Fibroblast of pulmonary artery (primary cell): ENCODE results near the gene GRIN2C.

ENCODE experiments used
- DNase-seq: peaks from one replicate; pipeline ENCODE4 v3.0.0-alpha.2; 2010; ENCODE audit warnings: low read depth
- H3K4me3 ChIP-seq: replicated peaks from 2 replicates; pipeline ENCODE4 v1.5.1; 2011; ENCODE audit warnings: low read depth, mild to moderate bottlenecking, control low read depth, low read length, moderate library complexity
- CTCF ChIP-seq: IDR thresholded peaks from 2 replicates; pipeline ENCODE4 v1.5.1; 2011; ENCODE audit warnings: mild to moderate bottlenecking, control low read depth, low read length, inconsistent platforms; ENCODE audit errors: missing control alignments

GRIN2C gene

GRCh38 chr17:74868908-74869255, 9.2 kb upstream of the GRIN2C start:
- no peak for TF ChIP-seq CTCF
- H3K4me3 ChIP-seq: no peak overlapping the region
- no peak for DNase-seq

GRCh38 chr17:74868251-74868907, 8.7 kb upstream of the GRIN2C start:
- TF ChIP-seq CTCF: no peak
- no peak overlapping the region for H3K4me3 ChIP-seq
- peak; percentile 10 for DNase-seq

- H3K4me3 ChIP-seq: no peak overlapping the region
- no peak for DNase-seq
- TF ChIP-seq CTCF: no peak
Observed at GRCh38 chr17:74866198-74866835, 6.6 kb upstream of the GRIN2C start.

GRCh38 chr17:74865504-74866197, 6.0 kb upstream of the GRIN2C start:
- no peak for TF ChIP-seq CTCF
- no peak for DNase-seq
- no peak overlapping the region for H3K4me3 ChIP-seq

- peak; percentile 93 for TF ChIP-seq CTCF
- H3K4me3 ChIP-seq: no peak overlapping the region
- DNase-seq: peak; percentile 69
Observed at GRCh38 chr17:74864866-74865395, 5.2 kb upstream of the GRIN2C start.

- TF ChIP-seq CTCF: no peak
- DNase-seq: no peak
- no peak overlapping the region for H3K4me3 ChIP-seq
Observed at GRCh38 chr17:74864297-74864865, 4.7 kb upstream of the GRIN2C start.
